WERI-Rb-1 (cell line): ENCODE data around the gene MEIS3.

Source experiments
- DNase-seq: peaks from one replicate; pipeline ENCODE4 v3.0.0-alpha.2; 2020
- H3K27ac ChIP-seq: fragments of 250-450 bp; sonication (Bioruptor Pico); 2 replicates; pipeline ENCODE4 v1.5.1; 2020; ENCODE audit warnings: mild to moderate bottlenecking, moderate library complexity
- H3K27me3 ChIP-seq: fragments of 250-450 bp; sonication (Bioruptor Pico); 2 replicates; pipeline ENCODE4 v1.5.1; 2021; ENCODE audit warnings: mild to moderate bottlenecking, low read depth, moderate library complexity; ENCODE audit not compliant: insufficient read depth, severe bottlenecking
- H3K36me3 ChIP-seq: fragments of 250-450 bp; sonication (Bioruptor Pico); 2 replicates; pipeline ENCODE4 v1.5.1; 2020; ENCODE audit warnings: mild to moderate bottlenecking, moderate library complexity
- H3K4me3 ChIP-seq: 2 replicates; pipeline ENCODE4 v1.5.1; 2011; ENCODE audit warnings: low read depth, mild to moderate bottlenecking, control low read depth, low read length
- H3K9me3 ChIP-seq: fragments of 250-450 bp; sonication (Bioruptor Pico); 2 replicates; pipeline ENCODE4 v1.5.1; 2021; ENCODE audit warnings: mild to moderate bottlenecking, moderate library complexity; ENCODE audit not compliant: severe bottlenecking
- TF ChIP-seq, protein P1 (sequence below): IDR thresholded peaks from 2 replicates; pipeline ENCODE4 v1.5.1; 2011; ENCODE audit warnings: low read depth, mild to moderate bottlenecking, control low read depth, inconsistent platforms, low read length

The MEIS3 gene

DNA sequence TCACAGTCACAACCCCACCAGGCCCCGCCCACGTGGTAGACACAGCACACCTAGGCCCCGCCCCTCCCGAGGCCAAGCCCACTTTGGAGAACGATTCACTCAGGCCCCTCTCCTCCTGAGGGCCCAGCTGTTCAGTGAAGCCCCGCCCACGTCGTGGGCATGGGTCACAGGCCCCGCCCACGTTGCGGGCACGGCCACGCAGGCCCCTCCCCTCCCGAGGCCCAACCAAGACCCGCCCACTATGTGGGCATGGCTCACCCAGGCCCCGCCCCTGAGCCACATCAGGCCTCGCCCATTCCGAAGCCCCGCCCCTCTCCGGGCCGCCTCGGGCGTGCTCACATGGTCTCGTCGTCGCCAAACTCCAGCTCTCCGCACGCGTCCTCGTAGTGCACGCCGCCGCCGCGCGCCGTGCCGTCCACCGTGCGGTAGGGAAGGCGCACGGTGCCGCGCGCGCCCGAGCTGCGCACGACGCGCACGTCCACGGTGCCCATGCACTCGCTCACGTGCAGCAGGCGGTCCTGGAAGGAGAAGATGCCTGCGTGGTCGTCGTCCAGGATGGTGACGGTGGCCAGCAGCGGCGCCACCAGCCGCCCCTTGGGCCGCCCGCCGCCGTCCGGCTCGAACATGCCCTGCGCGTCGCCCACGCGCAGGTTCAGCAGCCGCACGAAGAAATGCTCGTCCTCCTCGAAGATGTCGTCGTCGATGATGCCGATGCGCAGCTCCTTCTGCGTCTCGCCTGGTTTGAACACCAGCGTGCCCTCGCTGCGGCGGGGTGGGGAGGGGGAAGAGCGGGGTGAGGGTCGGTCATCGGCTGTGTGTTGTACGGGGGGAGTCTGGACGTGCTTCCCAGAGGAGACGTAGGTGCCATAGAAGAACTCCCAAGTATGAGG is 28.4 kb upstream of the MEIS3 start:
- TF ChIP-seq, protein P1, sequence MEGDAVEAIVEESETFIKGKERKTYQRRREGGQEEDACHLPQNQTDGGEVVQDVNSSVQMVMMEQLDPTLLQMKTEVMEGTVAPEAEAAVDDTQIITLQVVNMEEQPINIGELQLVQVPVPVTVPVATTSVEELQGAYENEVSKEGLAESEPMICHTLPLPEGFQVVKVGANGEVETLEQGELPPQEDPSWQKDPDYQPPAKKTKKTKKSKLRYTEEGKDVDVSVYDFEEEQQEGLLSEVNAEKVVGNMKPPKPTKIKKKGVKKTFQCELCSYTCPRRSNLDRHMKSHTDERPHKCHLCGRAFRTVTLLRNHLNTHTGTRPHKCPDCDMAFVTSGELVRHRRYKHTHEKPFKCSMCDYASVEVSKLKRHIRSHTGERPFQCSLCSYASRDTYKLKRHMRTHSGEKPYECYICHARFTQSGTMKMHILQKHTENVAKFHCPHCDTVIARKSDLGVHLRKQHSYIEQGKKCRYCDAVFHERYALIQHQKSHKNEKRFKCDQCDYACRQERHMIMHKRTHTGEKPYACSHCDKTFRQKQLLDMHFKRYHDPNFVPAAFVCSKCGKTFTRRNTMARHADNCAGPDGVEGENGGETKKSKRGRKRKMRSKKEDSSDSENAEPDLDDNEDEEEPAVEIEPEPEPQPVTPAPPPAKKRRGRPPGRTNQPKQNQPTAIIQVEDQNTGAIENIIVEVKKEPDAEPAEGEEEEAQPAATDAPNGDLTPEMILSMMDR, result no peak
- H3K9me3 ChIP-seq, result no peaks in the 10 kb centered on the region
- H3K36me3 ChIP-seq, result peaks cover 26% of the 10 kb centered on the region
- no peaks in the 10 kb centered on the region for H3K27me3 ChIP-seq
- no peak overlapping the region for H3K27ac ChIP-seq
- H3K4me3 ChIP-seq, result no peak overlapping the region
- DNase-seq, result peak; percentile 39

DNA sequence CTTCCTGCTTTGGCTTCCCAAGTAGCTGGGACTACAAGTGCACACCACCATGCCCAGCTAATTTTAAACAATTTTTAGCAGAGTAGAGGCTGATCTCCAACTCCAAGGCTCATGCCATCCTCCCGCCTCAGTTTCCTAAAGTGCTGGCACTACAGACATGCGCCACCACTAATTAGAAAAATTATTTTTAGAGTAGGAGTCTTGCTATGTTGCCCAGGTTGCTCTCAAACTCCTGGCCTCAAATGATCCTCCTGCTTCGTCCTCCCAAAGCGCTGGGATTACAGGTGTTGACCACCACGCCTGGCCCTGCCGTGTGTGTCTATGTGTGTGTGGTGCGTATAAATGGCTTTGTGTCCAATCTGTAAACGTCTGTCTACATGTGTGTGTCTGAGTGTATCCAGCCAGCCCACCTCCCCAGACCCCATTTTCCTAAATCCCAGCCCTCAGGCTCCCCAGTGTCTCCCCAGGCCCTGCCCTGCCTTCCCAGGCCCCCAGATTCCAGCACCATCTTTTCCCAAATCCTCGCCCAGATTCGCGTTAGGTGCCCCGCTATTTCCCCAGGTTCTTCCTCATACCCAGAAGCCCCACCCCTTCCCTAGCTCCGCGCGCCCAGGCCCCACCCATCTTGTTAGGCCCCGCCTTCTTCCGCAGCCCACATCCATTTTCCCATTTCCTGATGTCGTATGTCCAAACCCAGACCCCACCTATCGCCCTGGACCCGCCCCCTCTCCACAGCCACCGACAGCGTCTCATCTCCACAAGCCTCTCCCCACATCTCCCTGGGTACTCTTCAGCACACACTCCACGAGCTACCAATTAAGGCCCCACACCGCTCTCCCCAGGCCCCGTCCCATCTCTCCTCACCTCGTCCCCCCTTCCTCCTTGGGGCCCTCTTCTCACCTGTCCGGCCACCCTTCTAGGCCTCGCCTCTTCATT is 27.5 kb upstream of the MEIS3 start:
- Histone ChIP-seq H3K36me3 (peaks cover 25% of the 10 kb centered on the region), H3K27me3 (no peaks in the 10 kb centered on the region), H3K27ac (no peak overlapping the region), H3K9me3 (no peaks in the 10 kb centered on the region), H3K4me3 (no peak overlapping the region)
- TF ChIP-seq, protein P1, result no peak
- DNase-seq, result no peak

DNA sequence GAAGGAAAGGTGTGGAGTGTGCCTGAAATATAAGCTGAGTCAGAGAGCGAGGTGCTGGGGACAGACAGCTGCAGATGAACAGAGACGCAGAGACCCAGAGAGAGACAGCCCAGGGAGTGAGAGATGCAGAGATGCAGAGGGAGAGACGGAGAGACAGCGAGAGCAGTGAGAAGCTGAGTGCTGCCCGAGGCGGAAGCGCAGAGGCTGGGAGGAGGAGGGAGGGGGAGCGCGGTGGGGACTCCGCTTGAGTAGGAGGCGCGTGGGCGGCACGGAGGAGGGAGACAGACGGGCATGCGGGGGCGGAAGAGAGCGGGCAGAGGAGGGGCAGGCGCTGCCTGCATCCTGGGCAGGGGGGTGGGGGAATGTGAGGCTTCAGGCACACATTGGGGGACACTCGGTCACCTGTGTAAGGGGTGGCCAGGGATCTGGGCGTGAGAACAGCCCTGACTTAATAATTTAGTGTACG is 26.6 kb upstream of the MEIS3 start:
- TF ChIP-seq, protein P1, result no peak
- no peak for DNase-seq
- H3K27me3 ChIP-seq, result no peaks in the 10 kb centered on the region
- H3K9me3 ChIP-seq, result no peaks in the 10 kb centered on the region
- peaks cover 21% of the 10 kb centered on the region for H3K36me3 ChIP-seq
- H3K27ac ChIP-seq, result no peak overlapping the region
- no peak overlapping the region for H3K4me3 ChIP-seq

DNA sequence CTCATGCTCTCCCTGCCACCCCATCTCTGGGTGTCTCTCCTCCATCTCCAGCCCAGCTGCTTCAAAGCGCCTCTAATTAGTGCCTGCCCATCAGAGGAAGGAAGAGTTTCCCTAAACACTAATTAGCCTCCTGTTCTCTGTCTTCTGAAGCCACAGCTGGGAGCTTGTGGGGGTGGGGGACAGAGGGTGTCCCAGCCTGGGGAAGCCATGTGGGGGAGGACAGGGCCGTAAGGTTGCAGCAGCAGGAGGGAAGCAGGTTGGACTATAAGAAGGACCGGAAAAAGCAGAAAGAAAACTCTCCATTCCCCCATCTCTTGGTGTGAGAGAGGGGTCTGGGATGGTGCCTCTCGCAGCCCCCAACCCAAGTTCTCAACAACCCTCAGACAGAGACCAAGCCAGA is 26.2 kb upstream of the MEIS3 start:
- Histone ChIP-seq H3K4me3 (no peak overlapping the region), H3K27me3 (no peaks in the 10 kb centered on the region), H3K36me3 (peaks cover 21% of the 10 kb centered on the region), H3K9me3 (no peaks in the 10 kb centered on the region), H3K27ac (no peak overlapping the region)
- TF ChIP-seq, protein P1, result no peak
- DNase-seq, result no peak

DNA sequence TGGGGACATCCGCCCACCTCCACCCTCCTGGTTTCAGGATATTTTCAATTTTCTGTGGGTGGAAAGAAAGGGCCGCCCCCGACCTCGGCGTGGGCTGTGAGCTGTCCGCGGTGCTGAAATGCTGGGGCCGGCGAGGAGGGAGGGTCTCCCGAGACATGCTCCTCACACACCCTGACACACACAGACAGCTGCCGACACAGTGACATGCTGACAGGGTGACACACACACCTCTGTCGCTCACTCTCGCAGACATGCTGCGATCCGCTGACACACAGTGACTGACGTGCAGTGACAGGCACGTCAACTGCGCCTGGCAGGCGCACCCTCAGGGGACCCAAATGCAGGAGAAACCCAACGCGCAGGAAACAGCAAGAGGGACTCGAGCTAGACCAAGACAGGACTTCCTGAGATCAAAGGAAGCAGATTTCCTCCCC is 25.1 kb upstream of the MEIS3 start:
- H3K27me3 ChIP-seq, result no peaks in the 10 kb centered on the region
- DNase-seq, result no peak

More for the DNA sequence above, 25.1 kb upstream of the MEIS3 start:
- Histone ChIP-seq H3K27ac (no peak overlapping the region), H3K9me3 (no peaks in the 10 kb centered on the region), H3K36me3 (peaks cover 19% of the 10 kb centered on the region), H3K4me3 (no peak overlapping the region)
- TF ChIP-seq, protein P1, result no peak
